ENCODE data around the gene SCGN.

GRCh38 chr6:25670208-25670607 lies 18.2 kb downstream of the SCGN start:
- TF ChIP-seq CTCF (tag by site-specific recombination; IDR thresholded peaks at IDR 0.05) = no peak
- TF ChIP-seq GLI2 (tag by site-specific recombination; IDR thresholded peaks at IDR 0.05; ENCODE audit: borderline replicate concordance, low read depth) = no peak
- TF ChIP-seq ZNF561 (tag by site-specific recombination; IDR thresholded peaks at IDR 0.05; ENCODE audit: borderline replicate concordance) = no peak
- TF ChIP-seq ZNF311 (tag by site-specific recombination; IDR thresholded peaks at IDR 0.05; ENCODE audit: borderline replicate concordance) = no peak
- TF ChIP-seq HOXA7 (CRISPR knock-in tag; IDR thresholded peaks at IDR 0.05; ENCODE audit: borderline replicate concordance) = no peak
- no peak for TF ChIP-seq ZBTB26 (tag by site-specific recombination; optimal IDR thresholded peaks at IDR 0.05)
- no peak for TF ChIP-seq REST (tag by site-specific recombination; IDR thresholded peaks at IDR 0.05)
- no peak for TF ChIP-seq ZNF175 (tag by site-specific recombination; IDR thresholded peaks at IDR 0.05)
- TF ChIP-seq ZBTB17 (tag by site-specific recombination; IDR thresholded peaks at IDR 0.05) = no peak
- TF ChIP-seq ZSCAN5A (tag by site-specific recombination; IDR thresholded peaks at IDR 0.05) = no peak
- no peak for TF ChIP-seq PATZ1 (tag by site-specific recombination; IDR thresholded peaks at IDR 0.05)
- no peak for TF ChIP-seq ZNF623 (tag by site-specific recombination; IDR thresholded peaks at IDR 0.05)
- TF ChIP-seq ZNF2 (tag by site-specific recombination; IDR thresholded peaks at IDR 0.05) = no peak
